GM10266 (cell line): ENCODE measurements around the gene CCNA2.

ENCODE experiments used
- DNase-seq: peaks from one replicate; pipeline ENCODE4 v3.0.0; 2012; ENCODE audit errors: extremely low spot score
- CTCF ChIP-seq: IDR thresholded peaks from 2 replicates; pipeline ENCODE4 v1.5.1; 2012; ENCODE audit warnings: mild to moderate bottlenecking, low read depth; ENCODE audit not compliant: control insufficient read depth, insufficient read depth; ENCODE audit errors: missing control alignments

The CCNA2 gene

GRCh38 chr4:121846662-121847061 lies 23.0 kb upstream of the CCNA2 start:
- DNase-seq = no peak
- no peak for TF ChIP-seq CTCF

GRCh38 chr4:121842862-121843261 lies 19.2 kb upstream of the CCNA2 start:
- no peak for TF ChIP-seq CTCF
- DNase-seq = no peak

- no peak for TF ChIP-seq CTCF
- DNase-seq = no peak
These were observed 14.5 kb upstream of the CCNA2 start for GRCh38 chr4:121838136-121838535.

- DNase-seq = no peak
- TF ChIP-seq CTCF = no peak
These were observed 5.8 kb upstream of the CCNA2 start for GRCh38 chr4:121829511-121829910.

- no peak for TF ChIP-seq CTCF
- DNase-seq = no peak
These were observed 4.2 kb upstream of the CCNA2 start for GRCh38 chr4:121827853-121828252.

GRCh38 chr4:121824950-121825349 lies 1.3 kb upstream of the CCNA2 start:
- TF ChIP-seq CTCF = no peak
- no peak for DNase-seq

GRCh38 chr4:121824171-121824527 lies 466 bp upstream of the CCNA2 start:
- no peak for TF ChIP-seq CTCF
- no peak for DNase-seq
